Measurements from ENCODE around the gene CLIP1. TPM values are rescaled to one million over a fixed set of nuclear protein-coding genes. Genes with fewer than 3 reads are reported as not detected.
A peak's percentile ranks its signal among the peaks of the same experiment; 100 is the strongest.
"Not testable (repeated sequence)": the region's sequence is repeated elsewhere in the genome, so short reads cannot be mapped to it uniquely, and the experiment has no call there.

CLIP1 gene
- polyA plus RNA-seq, 1 of the 3 experiments (the other 2 are of a cell fraction), result 33.9 TPM

- Histone ChIP-seq H3K4me2 (peak overlapping the region; percentile 25; the same call in 1 of the 2 replicates), H4K20me1 (ENCODE audit: insufficient read depth) (no peaks in the 10 kb centered on the region), H3K27ac (ENCODE audit: low read depth in 2 of 2, low read length in 1 of 2) (peak overlapping the region; percentile 44 to 71), H3K4me1 (ENCODE audit: control insufficient read depth in 1 of 2, insufficient read depth in 2 of 2, low read depth in 1 of 2, low read length in 1 of 2) (peaks cover 0 to 4% of the 10 kb centered on the region in 2 experiments; a peak in 1 of 4 replicates), H3K9me2 (no peaks in the 10 kb centered on the region), H3K27me3 (ENCODE audit: insufficient read depth) (no peaks in the 10 kb centered on the region), H2AFZ (ENCODE audit: low read depth) (no peak overlapping the region), H3K79me2 (ENCODE audit: insufficient read depth) (no peaks in the 10 kb centered on the region), H3K9me3 (no peaks in the 10 kb centered on the region), H3K9ac (peak overlapping the region; percentile 11; the same call in 1 of the 2 replicates), H3K4me3 (ENCODE audit: low read depth in 2 of 2, low read length in 1 of 2) (no peak overlapping the region; a peak in 1 of 4 replicates), H3F3A (replicated peaks; ENCODE audit: insufficient read depth) (peaks cover 30% of the 10 kb centered on the region), H3K36me3 (replicated peaks in 1 of 2; ENCODE audit: control insufficient read depth in 1 of 2, insufficient read depth in 2 of 2, low read length in 1 of 2) (peaks cover 24 to 43% of the 10 kb centered on the region in 2 experiments)
- CTCF ChIA-PET, result interaction anchor here (0.6 to 7.3 kb wide), 50 partner anchors 9 to 423 kb away, joined by 3 to 148 read pairs (median 4); partner anchors contain the start of genes CLIP1 and ZCCHC8
- POLR2A ChIA-PET, result interaction anchor here (0.6 to 1.2 kb wide), 3 partner anchors 29 to 186 kb away, joined by 3 read pairs; partner anchors contain the start of gene ZCCHC8
- peak; percentile 58 for DNase-seq
- WGBS (ENCODE audit: low lambda C conversion rate), result 43% methylated on average over 3 of the region's 3 CpGs
- TF ChIP-seq REST (IDR thresholded peaks at IDR 0.05; ENCODE audit: low read depth, low read length) (no peak), NFIC (IDR thresholded peaks at IDR 0.05; ENCODE audit: borderline replicate concordance) (no peak), USF1 (IDR thresholded peaks at IDR 0.05; ENCODE audit: borderline replicate concordance, low read depth) (no peak), RAD21 (IDR thresholded peaks at IDR 0.05; ENCODE audit: low read length) (peak; percentile 75), ELF1 (IDR thresholded peaks at IDR 0.05) (no peak), RFX5 (IDR thresholded peaks at IDR 0.05; ENCODE audit: low read length) (no peak), GABPA (IDR thresholded peaks at IDR 0.05; ENCODE audit: low read depth) (no peak), FOXJ3 (CRISPR knock-in tag; IDR thresholded peaks at IDR 0.05) (no peak), USF2 (IDR thresholded peaks at IDR 0.05; ENCODE audit: borderline replicate concordance, low read depth, low read length) (no peak), JUND (IDR thresholded peaks at IDR 0.05) (0 out of 2 replicates have a peak, but pooled peaks have one; percentile 21), FOXM1 (IDR thresholded peaks at IDR 0.05; ENCODE audit: low read depth) (no peak), SMC3 (IDR thresholded peaks at IDR 0.05; ENCODE audit: low read depth, low read length) (peak; percentile 78), MAX (IDR thresholded peaks at IDR 0.05; ENCODE audit: low read depth) (no peak), SIN3A (IDR thresholded peaks at IDR 0.05; ENCODE audit: borderline replicate concordance, low read depth, low read length) (no peak), POLR2AphosphoS5 (IDR thresholded peaks at IDR 0.05; ENCODE audit: low read depth, low read length) (0 out of 2 replicates have a peak, but pooled peaks have one; percentile 0), TEAD4 (IDR thresholded peaks at IDR 0.05; ENCODE audit: borderline replicate concordance, insufficient read depth) (0 out of 2 replicates have a peak, but pooled peaks have one; percentile 9), CTCF (IDR thresholded peaks at IDR 0.05) (peak; percentile 90), FOSL2 (IDR thresholded peaks at IDR 0.05; ENCODE audit: borderline replicate concordance, low read depth) (0 out of 2 replicates have a peak, but pooled peaks have one; percentile 12), TCF12 (IDR thresholded peaks at IDR 0.05) (peak; percentile 8; the same call in 1 of the 2 replicates)
These were observed 49.1 kb upstream of the CLIP1 start for GRCh38 chr12:122471324-122472226.

GRCh38 chr12:122470576-122470975 lies 48.1 kb upstream of the CLIP1 start:
- H3K9me3 ChIP-seq; H4K20me1 ChIP-seq (ENCODE audit: insufficient read depth); H3K9me2 ChIP-seq; H3K4me3 ChIP-seq (ENCODE audit: low read depth in 2 of 2, low read length in 1 of 2); H3K4me1 ChIP-seq (ENCODE audit: control insufficient read depth in 1 of 2, insufficient read depth in 2 of 2, low read depth in 1 of 2, low read length in 1 of 2); DNase-seq; H3K79me2 ChIP-seq (ENCODE audit: insufficient read depth); H2AFZ ChIP-seq (ENCODE audit: low read depth); H3K9ac ChIP-seq; H3K27me3 ChIP-seq (ENCODE audit: insufficient read depth); H3K4me2 ChIP-seq: not testable (repeated sequence)
- POLR2A ChIA-PET, result interaction anchor here (0.6 kb wide), 1 partner anchor 185 kb away, joined by 3 read pairs; no protein-coding TSS in a partner anchor
- 97% methylated on average over 7 of the region's 7 CpGs for WGBS (ENCODE audit: low lambda C conversion rate)
- peak overlapping the region in 1 of 2 experiments; percentile 71; a peak in 1 of 4 replicates for H3K27ac ChIP-seq (ENCODE audit: low read depth in 2 of 2, low read length in 1 of 2)
- peaks cover 16 to 35% of the 10 kb centered on the region in 2 experiments for H3K36me3 ChIP-seq (replicated peaks in 1 of 2; ENCODE audit: control insufficient read depth in 1 of 2, insufficient read depth in 2 of 2, low read length in 1 of 2)
- CTCF ChIA-PET, result interaction anchor here (1.7 to 7.3 kb wide), 9 partner anchors 8 to 340 kb away, joined by 6 to 148 read pairs (median 11); partner anchors contain the start of gene ZCCHC8
- H3F3A ChIP-seq (replicated peaks; ENCODE audit: insufficient read depth), result peaks cover 30% of the 10 kb centered on the region
